ENCODE measurements around the gene CGA.

Gene CGA

GRCh38 chr6:87092435-87092834 lies 2.5 kb downstream of the CGA start:
- no peak for TF ChIP-seq CTCF (IDR thresholded peaks at IDR 0.05; ENCODE audit: extremely low read depth, missing control alignments)
- DNase-seq (ENCODE audit: low spot score): no peak

DNA sequence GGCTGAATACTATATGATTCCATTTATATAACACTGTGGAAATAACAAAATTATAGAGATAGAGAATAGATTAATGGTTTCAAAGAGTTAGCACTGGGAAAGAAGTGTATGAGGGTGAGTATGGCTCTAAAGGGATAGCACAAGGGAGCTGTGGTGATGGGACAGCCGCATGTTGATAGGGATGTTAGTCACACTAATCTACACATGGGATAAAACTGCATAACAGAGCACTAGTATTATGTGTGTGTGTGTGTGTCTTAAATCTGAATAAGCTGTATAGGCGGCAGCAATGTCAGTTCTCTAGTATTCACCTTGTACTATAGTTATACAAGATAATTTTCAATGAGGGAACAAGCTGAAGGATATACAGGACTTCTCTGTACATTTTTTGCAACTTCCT lies 5.8 kb downstream of the CGA start:
- no peak for TF ChIP-seq CTCF (IDR thresholded peaks at IDR 0.05; ENCODE audit: extremely low read depth, missing control alignments)
- no peak for DNase-seq (ENCODE audit: low spot score)

DNA sequence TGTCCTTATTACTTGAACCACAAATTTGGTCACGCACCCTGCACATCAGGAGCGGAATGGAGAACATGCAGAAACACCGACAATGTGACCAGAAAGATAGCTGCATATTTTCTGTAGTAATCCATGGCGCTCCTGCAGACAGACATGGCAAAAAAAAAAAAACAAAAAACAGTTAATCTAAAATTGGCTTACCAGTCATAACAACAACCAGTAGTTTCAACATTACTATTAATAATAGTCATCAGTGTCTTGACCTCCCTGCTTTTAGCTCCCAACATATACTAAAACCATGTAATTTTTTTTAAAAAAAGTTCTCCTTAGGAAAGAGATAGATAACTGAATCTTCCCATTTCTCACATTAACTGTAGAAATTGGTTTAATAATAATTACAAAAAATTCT lies 6.8 kb downstream of the CGA start:
- no peak for TF ChIP-seq CTCF (IDR thresholded peaks at IDR 0.05; ENCODE audit: extremely low read depth, missing control alignments)

DNA sequence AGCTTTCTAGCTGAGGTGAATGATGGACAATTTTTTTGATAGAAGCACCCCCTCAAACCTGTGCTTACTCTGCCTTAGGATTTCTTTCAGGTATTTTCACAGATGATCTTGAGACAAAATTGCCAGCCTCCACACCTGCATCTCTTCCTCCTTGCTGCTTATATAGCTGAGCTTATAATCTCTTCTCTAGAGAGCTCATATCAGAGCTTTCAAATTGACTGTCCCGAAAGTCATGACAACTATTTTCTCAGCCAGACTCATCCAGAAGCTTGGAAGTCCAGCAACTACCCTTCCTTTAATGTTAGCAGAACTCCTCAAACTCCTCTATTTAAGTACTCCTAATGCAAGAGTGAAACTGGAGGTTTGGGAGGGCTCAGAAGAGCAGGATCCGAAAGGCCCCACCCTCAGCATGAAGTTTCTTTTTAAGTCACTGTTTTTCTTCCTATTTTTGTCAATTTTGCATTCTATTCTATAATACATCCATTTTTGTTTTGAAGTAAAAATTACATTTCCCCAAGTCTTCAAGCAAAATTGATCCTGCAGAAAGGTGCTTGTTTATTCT lies 12.7 kb downstream of the CGA start:
- no peak for TF ChIP-seq CTCF (IDR thresholded peaks at IDR 0.05; ENCODE audit: extremely low read depth, missing control alignments)

More for the DNA sequence above, 6.8 kb downstream of the CGA start:
- DNase-seq (ENCODE audit: low spot score): no peak

DNA sequence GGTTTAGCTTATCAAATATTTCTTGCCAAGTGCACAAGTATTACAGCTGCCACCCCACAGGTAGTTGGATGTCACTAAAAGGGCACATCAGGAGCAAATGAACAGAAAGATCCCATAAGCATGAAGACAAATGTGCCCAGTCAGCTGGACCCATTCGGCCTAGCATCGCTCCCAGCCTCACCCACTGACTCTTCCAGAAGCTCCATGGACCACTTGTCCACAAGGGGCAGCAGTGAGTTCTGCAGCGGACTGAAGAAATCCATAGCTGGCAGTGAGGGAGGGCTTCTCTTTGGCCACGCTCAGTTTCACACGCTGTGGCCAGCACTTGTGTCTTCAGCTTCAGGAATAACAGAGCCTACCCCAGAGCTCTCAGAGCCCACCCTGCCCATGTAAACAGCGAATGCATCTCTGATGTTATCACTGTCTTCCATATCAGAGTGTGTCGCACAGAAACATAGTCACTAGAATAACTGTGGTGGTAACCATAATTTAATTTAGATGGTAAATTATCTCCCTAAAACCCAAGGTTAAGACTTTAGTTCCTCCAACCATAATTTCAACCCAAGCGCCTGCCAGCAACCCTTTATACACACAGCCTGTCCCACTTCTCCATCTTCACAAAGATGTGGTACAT lies 15.8 kb downstream of the CGA start:
- peak; percentile 95 for TF ChIP-seq CTCF (IDR thresholded peaks at IDR 0.05; ENCODE audit: extremely low read depth, missing control alignments)
- DNase-seq (ENCODE audit: low spot score): peak; percentile 66

More for the DNA sequence above, 12.7 kb downstream of the CGA start:
- no peak for DNase-seq (ENCODE audit: low spot score)

GRCh38 chr6:87075168-87075567 lies 19.7 kb downstream of the CGA start:
- no peak for DNase-seq (ENCODE audit: low spot score)
- TF ChIP-seq CTCF (IDR thresholded peaks at IDR 0.05; ENCODE audit: extremely low read depth, missing control alignments): no peak

- no peak for TF ChIP-seq CTCF (IDR thresholded peaks at IDR 0.05; ENCODE audit: extremely low read depth, missing control alignments)
- no peak for DNase-seq (ENCODE audit: low spot score)
Measured at GRCh38 chr6:87074101-87074621, 20.7 kb downstream of the CGA start.
